Activated effector memory CD4-positive, alpha-beta T cell treated with anti-CD3 and anti-CD28 coated beads, Interleukin-2, amount 50 U/mL, for 16 hours (primary cell): Measurements from ENCODE around the gene NISCH.

ENCODE experiments used
- DNase-seq: peaks from one replicate; pipeline ENCODE4 v3.0.0-alpha.2; 2020

Gene NISCH

GRCh38 chr3:52447512-52448355, 7.7 kb upstream of the NISCH start:
- DNase-seq = no peak

DNA sequence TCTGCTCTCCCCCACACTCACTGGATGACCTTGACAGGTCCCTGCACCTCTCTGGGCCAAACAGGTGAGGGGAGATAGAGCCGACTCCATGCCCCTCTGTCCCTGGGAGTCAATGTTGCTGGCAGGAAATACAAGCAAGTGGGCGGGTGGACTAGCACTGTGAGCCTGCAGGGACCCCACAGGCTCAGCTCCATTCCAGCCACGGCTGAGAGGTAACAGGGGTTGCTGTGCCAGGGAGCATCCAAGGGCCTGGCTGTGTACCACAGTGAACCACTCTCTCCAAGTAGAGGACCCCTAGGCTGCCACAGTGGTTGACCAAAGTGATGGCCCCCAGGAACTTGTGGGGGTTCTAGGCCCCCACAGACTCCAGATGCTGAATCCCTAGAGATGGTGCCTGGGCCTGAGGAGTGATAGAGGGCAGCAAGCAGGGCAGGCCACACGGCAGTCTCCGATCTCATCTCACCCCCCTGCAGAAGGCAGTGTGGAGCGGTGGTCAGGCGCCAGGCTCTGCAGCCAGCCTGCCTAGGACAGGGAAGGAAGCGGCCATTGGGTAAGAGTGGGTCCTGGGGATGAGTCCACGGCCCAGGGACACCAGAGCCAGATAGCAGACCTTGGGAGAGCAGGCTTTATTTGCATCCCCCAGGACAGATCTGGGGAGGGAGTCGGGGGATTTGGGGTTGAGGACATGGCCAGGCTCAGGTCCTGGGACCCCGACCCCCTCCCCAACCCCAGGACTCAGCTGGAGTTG, 4.7 kb upstream of the NISCH start:
- no peak for DNase-seq

GRCh38 chr3:52451237-52452083, 3.9 kb upstream of the NISCH start:
- DNase-seq = no peak

DNA sequence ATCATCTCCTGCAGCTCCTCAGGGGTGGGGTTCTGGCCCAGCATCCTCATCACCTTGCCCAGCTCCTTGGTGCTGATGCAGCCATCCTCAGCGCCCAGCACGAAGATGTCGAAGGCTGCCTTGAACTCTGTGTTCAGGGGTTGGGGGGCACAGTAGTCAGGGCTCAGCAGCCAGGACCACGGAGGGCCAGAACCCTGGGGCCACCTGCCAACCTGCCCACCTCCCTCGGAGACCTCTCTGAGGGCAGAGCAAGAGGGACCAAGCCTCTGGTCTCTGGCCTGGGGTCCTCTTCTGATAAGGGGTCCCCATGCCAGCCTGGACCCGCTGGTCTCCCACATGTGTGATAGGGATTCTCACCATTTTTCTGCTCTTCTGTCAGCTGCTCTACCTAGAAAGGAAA, 3.3 kb upstream of the NISCH start:
- DNase-seq = no peak

DNA sequence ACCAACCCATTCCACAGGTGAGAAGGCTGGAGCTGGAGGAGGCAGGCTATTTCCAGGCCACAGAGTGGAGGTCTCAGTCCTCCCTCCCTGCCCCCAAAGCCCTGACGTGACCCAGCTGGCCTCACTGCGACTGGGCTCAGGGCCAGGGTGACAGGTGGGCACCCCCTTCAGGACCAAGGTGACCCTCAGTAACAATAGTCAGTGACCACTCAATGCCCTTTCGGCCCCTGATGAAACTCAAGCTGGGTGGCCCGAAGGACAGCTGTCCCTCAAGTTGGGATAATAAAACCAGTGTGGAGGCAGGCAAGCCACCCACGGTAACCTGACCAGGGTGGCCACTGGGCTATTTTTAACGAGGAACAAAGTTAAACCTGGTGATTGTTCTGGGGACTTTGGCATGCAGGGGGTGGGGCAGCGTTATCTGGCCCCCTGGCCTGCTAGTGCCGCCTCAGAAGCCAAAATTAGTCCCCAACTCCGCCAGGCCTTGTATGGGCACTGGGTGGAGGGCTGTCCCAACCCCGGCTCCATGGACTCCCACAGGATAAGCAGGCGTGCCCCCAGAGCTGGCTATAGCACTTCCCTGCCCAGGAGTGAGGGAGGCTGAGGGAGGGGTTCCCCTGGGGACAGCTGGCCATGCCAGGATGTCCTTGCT, 2.7 kb upstream of the NISCH start:
- no peak for DNase-seq

DNA sequence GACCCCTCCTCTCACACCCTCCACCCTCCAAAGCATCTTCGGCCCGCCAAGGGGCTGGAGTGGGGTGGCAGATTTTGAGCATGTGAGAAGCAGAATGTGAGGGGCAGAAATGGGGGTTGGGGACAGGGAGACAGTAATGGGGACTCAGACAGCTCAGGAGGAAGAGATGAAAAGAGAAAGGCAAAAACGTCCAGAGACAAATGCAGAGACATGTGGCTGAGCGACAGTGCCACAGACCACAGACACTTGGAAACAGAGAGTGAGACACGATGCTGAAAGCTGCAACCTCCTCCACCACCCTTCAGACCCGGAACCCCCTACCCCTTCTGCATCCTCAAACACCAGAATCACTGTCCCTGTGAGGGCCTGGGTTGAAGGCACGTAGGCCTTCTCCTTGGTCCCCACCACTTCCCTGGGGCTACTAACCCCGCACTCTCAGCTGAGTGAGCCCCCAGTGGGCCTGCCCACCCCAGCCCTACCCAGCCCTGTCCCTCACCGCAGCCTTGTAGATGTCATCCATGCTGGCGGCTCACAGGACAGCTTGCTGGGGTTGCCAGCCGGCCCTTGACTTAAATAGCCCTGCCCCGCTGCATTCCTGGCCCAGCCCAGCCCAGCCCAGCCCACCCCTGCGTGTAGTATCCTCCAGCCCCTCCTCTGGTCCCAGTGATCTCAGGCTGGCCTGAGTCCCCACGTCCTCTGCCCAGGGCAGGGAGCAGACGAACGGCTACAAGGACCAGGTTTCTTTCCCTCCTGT, 1.7 kb upstream of the NISCH start, which contains the start of gene TNNC1:
Gene TNNC1, minus strand, starts transcription at position 546 of the 754 bp plus-strand sequence. Its CDS starts 26 bp downstream, at position 520.
- DNase-seq = no peak

- no peak for DNase-seq
Observed at GRCh38 chr3:52454250-52454937, 1.0 kb upstream of the NISCH start.

DNA sequence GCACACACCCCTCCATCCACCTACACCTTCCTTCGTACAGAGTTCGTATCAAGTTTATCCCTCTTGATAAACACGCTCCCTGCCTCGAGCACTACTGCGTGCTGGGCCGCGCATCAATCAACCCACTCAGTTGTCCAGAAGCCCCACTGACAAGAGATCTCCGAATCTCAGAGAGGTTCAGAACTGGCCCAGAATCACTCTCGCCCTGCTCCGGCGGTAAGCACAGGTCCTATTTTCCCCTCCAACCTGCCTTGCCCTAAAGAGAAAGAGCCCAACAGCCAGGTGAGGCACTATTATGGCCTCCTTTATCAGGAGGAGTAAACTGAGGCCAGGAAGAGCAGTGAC, 494 bp upstream of the NISCH start:
- no peak for DNase-seq

DNA sequence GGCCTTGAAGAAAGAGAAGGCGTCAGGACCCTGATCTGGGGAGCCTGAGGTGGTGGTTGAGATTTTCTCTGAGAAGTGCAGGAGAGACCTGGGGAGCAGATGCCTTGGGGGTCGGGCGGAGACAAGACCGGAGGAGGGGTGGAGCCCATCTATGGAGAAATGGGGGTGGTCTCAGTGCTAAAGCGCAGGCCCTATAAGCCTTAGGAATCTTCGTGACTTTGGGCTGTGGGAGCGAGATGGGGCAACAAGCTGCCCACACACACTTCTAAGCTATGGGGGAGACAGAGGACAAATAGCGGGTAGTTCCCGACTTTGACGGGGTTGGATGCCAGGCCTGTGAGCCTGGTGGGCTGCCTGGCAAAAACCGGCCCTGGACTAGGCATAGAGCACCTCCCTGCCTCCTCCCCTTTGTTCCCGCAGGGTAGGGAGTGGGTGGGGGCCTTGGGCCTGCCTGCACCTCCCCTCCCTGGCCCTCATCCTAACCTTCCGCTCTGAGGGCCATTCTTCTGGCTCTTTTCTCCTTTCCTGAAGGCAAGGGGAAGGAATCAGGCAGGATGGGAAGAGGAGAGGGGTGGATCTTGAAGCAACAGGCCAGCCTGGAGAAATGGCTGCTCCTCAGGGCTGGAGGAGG, 880 bp downstream of the NISCH start:
- no peak for DNase-seq

- DNase-seq = no peak
Observed at GRCh38 chr3:52456800-52457183, 1.4 kb downstream of the NISCH start.

GRCh38 chr3:52458031-52458760, 2.8 kb downstream of the NISCH start:
- DNase-seq = no peak

- DNase-seq = no peak
Observed at GRCh38 chr3:52458770-52459545, 3.6 kb downstream of the NISCH start.

DNA sequence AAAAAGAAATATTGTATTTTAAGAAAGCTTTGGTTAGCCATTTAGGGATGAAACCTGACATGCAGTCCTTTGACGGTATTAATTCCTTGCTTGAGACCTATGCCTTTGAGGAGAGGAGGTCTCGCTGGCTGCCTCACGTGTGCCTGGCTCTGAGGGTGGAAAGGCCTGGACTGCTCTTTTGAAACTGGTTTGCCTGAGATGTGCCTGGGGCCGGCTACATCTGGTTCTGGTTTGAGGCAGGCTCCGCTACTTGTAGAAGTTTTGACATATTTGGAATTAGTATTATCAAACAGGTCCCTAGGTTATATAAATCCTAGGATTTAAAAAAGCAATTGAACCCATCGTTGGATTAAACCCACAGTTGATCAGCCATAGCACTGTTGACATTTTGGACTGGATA, 6.5 kb downstream of the NISCH start:
- DNase-seq = no peak

- no peak for DNase-seq
Observed at GRCh38 chr3:52463416-52463815, 8.0 kb downstream of the NISCH start.

DNA sequence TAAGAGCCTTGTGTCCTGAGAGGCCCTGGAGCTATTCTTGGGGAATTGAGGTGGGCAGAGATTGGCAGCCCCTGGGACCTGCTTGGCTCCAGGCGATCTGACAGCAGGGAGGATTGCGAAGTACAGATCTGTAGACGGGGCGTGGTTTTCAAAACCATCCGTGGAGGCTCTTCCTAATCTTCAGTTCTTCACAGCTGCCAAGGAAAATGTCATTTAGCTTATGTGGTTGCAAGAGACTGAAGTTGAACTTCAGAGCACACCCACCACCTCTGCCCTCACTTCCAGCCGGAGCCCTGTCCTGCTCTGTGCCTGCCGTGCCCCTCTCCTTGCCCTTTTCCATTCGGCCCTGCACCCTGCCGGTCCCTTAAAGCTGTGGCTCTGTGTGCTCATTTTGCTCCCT, 12.9 kb downstream of the NISCH start:
- no peak for DNase-seq

- no peak for DNase-seq
Observed at GRCh38 chr3:52469001-52469400, 13.6 kb downstream of the NISCH start.

GRCh38 chr3:52470920-52471319, 15.5 kb downstream of the NISCH start:
- DNase-seq = no peak

GRCh38 chr3:52471371-52472238, 16.2 kb downstream of the NISCH start:
- DNase-seq = no peak
